ENCODE data around the gene WDR6.

Gene WDR6

GRCh38 chr3:49013738-49014660 lies 6.8 kb downstream of the WDR6 start:
- Histone ChIP-seq H3K36me3 (peaks cover 78% of the 10 kb centered on the region), H3K4me3 (no peak overlapping the region), H4K20me1 (peaks cover 87% of the 10 kb centered on the region), H3K9ac (no peak overlapping the region), H3K4me2 (peak overlapping the region; percentile 17; the same call in 1 of the 2 replicates), H3K27ac (no peak overlapping the region), H3K27me3 (no peaks in the 10 kb centered on the region), H3K9me3 (no peaks in the 10 kb centered on the region), H3K4me1 (peaks cover 56% of the 10 kb centered on the region)
- TF ChIP-seq Cebpa-rat (IDR thresholded peaks at IDR 0.05) = no peak

- Histone ChIP-seq H3K9me3 (no peaks in the 10 kb centered on the region), H3K36me3 (peaks cover 69% of the 10 kb centered on the region), H3K4me3 (no peak overlapping the region), H4K20me1 (peaks cover 77% of the 10 kb centered on the region), H3K27ac (no peak overlapping the region), H3K9ac (no peak overlapping the region), H3K4me2 (no peak overlapping the region), H3K4me1 (peaks cover 53% of the 10 kb centered on the region), H3K27me3 (no peaks in the 10 kb centered on the region)
- TF ChIP-seq Cebpa-rat (IDR thresholded peaks at IDR 0.05) = no peak
Measured at GRCh38 chr3:49015072-49015471, 7.9 kb downstream of the WDR6 start.

- no peaks in the 10 kb centered on the region for H3K9me3 ChIP-seq
- no peak for TF ChIP-seq Cebpa-rat (IDR thresholded peaks at IDR 0.05)
- peaks cover 52% of the 10 kb centered on the region for H3K4me1 ChIP-seq
- H3K36me3 ChIP-seq = peaks cover 62% of the 10 kb centered on the region
- no peak overlapping the region for H3K4me3 ChIP-seq
- no peak overlapping the region for H3K27ac ChIP-seq
- H3K9ac ChIP-seq = no peak overlapping the region
- H3K4me2 ChIP-seq = no peak overlapping the region
- no peaks in the 10 kb centered on the region for H3K27me3 ChIP-seq
- H4K20me1 ChIP-seq = peaks cover 70% of the 10 kb centered on the region
Measured at GRCh38 chr3:49015765-49016164, 8.6 kb downstream of the WDR6 start.

- Histone ChIP-seq H3K36me3 (peaks cover 54% of the 10 kb centered on the region), H3K4me3 (peak overlapping the region; percentile 96), H3K4me2 (peak overlapping the region; percentile 97), H3K27ac (peak overlapping the region; percentile 100; the same call in 1 of the 2 replicates), H3K27me3 (no peaks in the 10 kb centered on the region), H3K4me1 (peaks cover 52% of the 10 kb centered on the region), H3K9me3 (no peaks in the 10 kb centered on the region), H4K20me1 (peaks cover 62% of the 10 kb centered on the region), H3K9ac (peak overlapping the region; percentile 100)
- TF ChIP-seq Cebpa-rat (IDR thresholded peaks at IDR 0.05) = no peak
Measured at GRCh38 chr3:49016414-49017228, 9.4 kb downstream of the WDR6 start.

- Histone ChIP-seq H3K27me3 (no peaks in the 10 kb centered on the region), H3K9me3 (no peaks in the 10 kb centered on the region), H3K27ac (peak overlapping the region; percentile 100), H3K9ac (peak overlapping the region; percentile 100), H3K4me1 (peaks cover 52% of the 10 kb centered on the region), H3K4me2 (peak overlapping the region; percentile 97), H3K36me3 (peaks cover 46% of the 10 kb centered on the region), H4K20me1 (peaks cover 55% of the 10 kb centered on the region), H3K4me3 (peak overlapping the region; percentile 96)
- TF ChIP-seq Cebpa-rat (IDR thresholded peaks at IDR 0.05) = no peak
Measured at GRCh38 chr3:49017229-49017970, 10.2 kb downstream of the WDR6 start.

GRCh38 chr3:49017971-49018706 lies 10.9 kb downstream of the WDR6 start, which contains the start of gene DALRD3:
DALRD3 (minus strand) TSS chr3:49018580; CDS start chr3:49018564, 16 bp downstream.
- TF ChIP-seq Cebpa-rat (IDR thresholded peaks at IDR 0.05) = no peak
- Histone ChIP-seq H3K27ac (peak within 1 kb of the TSS; percentile 100), H3K9me3 (no peaks in the 10 kb centered on the region), H4K20me1 (peaks cover 55% of the 10 kb centered on the region), H3K4me3 (peak within 1 kb of the TSS; percentile 96), H3K27me3 (no peaks in the 10 kb centered on the region), H3K4me2 (peak within 1 kb of the TSS; percentile 97), H3K4me1 (peaks cover 50% of the 10 kb centered on the region), H3K9ac (peak within 1 kb of the TSS; percentile 100), H3K36me3 (peaks cover 43% of the 10 kb centered on the region)

- Histone ChIP-seq H3K4me1 (peaks cover 50% of the 10 kb centered on the region), H3K9ac (peak overlapping the region; percentile 100), H3K4me3 (peak overlapping the region; percentile 96), H4K20me1 (peaks cover 55% of the 10 kb centered on the region), H3K27ac (peak overlapping the region; percentile 100), H3K9me3 (no peaks in the 10 kb centered on the region), H3K36me3 (peaks cover 43% of the 10 kb centered on the region), H3K4me2 (peak overlapping the region; percentile 97), H3K27me3 (no peaks in the 10 kb centered on the region)
- TF ChIP-seq Cebpa-rat (IDR thresholded peaks at IDR 0.05) = no peak
Measured at GRCh38 chr3:49018707-49019006, 11.5 kb downstream of the WDR6 start.

- peaks cover 55% of the 10 kb centered on the region for H4K20me1 ChIP-seq
- H3K27me3 ChIP-seq = no peaks in the 10 kb centered on the region
- TF ChIP-seq Cebpa-rat (IDR thresholded peaks at IDR 0.05) = no peak
- peak overlapping the region; percentile 100 for H3K9ac ChIP-seq
- H3K4me1 ChIP-seq = peaks cover 53% of the 10 kb centered on the region
- no peaks in the 10 kb centered on the region for H3K9me3 ChIP-seq
- H3K27ac ChIP-seq = peak overlapping the region; percentile 100
- H3K4me2 ChIP-seq = peak overlapping the region; percentile 97
- H3K36me3 ChIP-seq = peaks cover 43% of the 10 kb centered on the region
- peak overlapping the region; percentile 96 for H3K4me3 ChIP-seq
Measured at GRCh38 chr3:49019941-49020329, 12.7 kb downstream of the WDR6 start.

Measured in BLaER1 (cell line).